NCI-H1092 (cell line): ENCODE results near the gene GTF3C1.
"Not testable (repeated sequence)": the region's sequence is repeated elsewhere in the genome, so short reads cannot be mapped to it uniquely, and the experiment has no call there.

Experiments
- DNase-seq: peaks from one replicate; lab custom pipeline; 2025; lab: John Stamatoyannopoulos, UW

GTF3C1 gene

DNA sequence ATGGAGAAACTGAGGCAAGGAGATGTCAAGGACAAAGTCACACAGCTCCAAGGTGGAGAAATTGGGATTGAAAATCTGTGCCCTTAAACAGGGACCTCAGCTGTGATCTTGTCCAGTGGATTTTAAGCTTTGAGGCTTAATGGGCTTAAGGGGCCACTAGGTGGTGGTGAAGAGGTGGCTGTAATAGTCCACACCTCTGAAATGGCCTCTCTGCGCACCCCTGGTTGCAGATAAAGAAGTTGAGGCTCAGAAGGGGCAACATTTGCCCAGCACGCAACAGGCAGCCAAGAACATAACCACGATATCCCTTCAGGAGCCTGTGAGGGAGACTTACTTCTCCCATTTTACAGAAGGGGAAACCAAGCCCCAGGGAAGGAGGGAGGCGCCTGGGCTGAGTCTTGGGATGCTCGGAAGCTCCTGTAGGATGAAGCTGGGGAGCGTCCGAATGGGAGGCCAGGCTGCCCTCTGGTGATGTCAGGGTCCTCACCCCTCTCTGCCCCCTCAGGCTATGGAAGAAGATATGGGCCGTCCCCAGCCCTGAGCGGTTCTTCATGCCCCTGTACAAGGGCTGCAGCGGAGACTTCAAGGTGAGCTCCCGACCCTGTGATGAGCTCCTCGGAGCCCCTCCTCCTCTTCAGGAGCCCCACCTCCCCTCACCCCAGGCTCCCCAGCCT is 104.1 kb downstream of the GTF3C1 start:
- no peak for DNase-seq

GRCh38 chr16:27444470-27444869 is 105.2 kb downstream of the GTF3C1 start:
- DNase-seq = no peak

DNA sequence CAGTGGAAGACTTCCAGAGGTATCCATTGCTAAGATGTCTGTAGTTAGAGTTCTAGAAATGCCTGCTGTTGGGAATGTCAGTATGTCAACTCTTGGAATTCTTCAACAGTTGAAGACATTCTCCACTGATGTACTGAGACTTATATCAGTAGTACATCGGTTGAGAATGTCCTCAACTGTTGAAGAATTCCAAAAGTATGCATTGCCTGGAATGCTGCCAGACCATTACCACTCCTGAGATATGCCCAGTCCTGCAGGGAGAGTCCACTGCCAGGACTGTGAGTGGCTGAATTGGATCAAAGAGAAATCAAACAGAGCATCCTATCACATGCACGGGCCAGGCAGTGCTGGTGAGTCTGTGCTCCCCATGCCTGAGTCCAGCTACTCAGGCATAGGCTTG is 105.7 kb downstream of the GTF3C1 start:
- DNase-seq = no peak

DNA sequence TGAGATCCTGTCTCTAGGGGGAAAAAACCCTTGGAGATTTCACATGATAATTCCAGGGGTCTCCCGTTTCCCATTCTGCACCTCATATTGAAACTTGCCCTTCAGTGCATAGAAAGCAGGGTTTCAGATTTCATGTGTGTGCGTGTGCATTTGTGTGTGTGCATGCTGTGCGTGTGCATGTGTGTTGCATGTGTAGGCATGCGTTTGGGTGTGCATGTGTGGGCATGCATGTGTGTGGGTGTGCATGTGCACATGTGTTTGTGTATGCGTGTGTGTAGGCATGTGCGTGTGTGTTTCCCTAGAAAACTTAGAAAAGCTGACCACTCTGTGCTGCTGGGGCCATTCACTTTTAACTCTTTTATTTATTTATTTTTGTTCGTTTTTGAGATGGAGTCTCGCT is 107.7 kb downstream of the GTF3C1 start:
- no peak for DNase-seq

DNA sequence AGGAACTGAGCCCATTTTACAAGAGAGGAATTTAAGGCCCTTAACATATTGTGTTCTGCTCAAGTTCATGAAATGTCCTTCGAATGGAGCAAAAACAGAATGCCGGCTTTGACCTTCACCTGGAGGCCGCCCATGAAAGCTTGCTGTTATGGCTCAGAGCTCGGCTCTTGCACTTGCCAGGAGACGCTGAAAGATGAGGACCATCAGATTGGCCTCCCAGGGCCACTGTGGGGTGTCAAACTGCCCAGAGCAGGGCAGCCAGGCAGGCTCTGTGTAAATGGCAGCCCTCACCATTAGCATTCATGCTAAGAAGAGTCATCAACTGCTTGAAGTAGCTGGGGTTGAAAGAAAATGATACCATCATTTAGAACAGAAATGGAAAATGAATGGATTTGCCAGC is 108.4 kb downstream of the GTF3C1 start:
- no peak for DNase-seq

DNA sequence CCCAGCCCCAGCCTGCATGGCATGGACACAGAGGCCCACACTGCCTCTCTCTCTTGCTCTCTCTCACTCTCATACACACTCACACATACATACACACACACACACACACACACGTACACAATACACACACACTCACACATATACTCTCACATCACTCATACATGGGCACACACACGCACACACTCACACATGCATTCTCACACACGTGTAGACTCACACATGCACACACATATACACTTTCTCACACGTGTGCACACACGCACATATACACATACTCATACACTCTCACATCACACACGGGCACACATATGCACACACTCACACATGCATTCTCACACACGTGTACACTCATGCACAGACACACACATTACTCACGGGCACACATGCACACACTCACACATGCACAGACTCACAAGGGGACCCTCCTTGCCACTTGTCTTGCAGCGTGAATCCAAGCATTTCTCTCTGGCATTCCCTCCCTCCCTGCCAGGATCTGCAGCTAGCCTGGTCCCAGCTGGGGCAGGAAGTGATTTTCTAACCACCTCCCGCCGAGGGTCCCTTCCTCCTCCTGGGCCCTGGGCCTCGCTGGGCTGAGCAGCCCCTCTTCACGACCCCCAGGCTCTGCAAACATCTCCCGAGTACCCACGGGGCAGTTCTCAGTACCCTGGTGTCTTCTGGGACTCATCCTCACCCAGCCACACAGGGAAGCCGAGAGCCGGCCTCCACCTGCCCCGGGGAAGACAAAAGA is 110.3 kb downstream of the GTF3C1 start:
- DNase-seq = no peak

GRCh38 chr16:27437946-27438345 is 111.8 kb downstream of the GTF3C1 start:
- no peak for DNase-seq

DNA sequence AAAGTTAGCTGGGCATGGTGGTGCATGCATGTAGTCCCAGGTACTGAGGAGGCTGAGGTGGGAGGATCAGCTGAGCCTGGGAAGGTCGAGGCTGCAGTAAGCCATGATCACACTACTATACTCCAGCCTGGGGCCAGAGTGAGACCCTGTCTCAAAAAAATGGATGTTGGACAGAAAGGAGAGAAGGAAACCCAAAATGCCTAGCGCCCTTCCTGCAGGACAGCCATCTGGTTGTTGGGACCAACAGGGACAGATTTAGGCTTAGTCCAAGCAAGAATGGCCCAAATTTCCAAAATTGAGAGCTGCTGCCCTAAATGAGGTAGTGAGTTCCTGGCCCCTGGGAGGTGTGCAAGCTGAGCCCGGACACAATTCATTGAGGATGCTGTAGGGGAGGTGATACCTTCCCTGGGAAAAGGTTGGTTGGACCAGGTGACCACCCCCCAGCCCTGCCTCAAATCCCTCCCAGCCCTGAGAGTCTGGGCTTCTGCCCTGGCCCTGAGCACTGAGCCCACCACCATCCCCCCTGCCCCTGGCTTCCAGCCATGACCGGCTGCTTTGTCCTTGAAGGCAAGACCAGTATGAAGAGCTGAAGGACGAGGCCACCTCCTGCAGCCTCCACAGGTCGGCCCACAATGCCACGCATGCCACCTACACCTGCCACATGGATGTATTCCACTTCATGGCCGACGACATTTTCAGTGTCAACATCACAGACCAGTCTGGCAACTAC is 112.6 kb downstream of the GTF3C1 start:
- no peak for DNase-seq

DNA sequence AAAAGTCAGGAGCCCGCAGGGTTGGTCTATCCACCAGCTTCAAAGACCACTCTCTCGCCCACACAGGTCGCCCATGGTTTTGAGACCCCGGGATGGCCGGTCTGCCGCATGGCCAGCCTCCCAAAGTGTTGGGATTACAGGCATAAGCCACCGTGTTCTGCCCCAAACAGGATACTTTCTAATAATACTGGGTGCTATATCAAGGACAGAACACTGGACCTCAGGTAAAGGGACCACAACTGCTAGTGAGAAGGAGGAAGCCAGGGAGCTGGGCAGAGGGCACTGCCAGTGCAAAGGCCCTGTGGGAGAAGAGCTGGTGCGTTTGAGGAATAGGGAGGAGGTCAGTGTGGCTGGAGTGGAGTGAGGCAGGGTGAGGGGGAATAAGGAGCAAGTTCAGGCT is 113.6 kb downstream of the GTF3C1 start:
- DNase-seq = no peak

DNA sequence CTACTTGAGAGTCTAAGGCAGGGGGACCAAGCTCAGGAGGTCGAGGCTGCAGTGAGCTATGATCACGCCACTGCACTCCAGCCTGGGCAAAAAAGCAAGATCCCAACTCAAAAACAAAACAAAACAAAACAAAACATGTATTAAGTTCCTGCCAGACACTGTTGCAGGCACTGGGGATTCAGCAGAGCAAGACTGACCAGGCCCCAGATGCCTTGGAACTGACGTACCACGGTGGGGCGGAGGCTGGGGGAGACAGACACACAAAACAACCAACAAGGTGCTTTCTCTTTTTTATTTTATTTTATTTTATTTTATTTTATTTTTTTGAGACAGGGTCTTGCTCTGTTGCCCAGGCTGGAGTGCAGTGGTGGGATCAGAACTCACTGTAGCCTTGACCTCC is 114.6 kb downstream of the GTF3C1 start:
- DNase-seq = not testable (repeated sequence)

DNA sequence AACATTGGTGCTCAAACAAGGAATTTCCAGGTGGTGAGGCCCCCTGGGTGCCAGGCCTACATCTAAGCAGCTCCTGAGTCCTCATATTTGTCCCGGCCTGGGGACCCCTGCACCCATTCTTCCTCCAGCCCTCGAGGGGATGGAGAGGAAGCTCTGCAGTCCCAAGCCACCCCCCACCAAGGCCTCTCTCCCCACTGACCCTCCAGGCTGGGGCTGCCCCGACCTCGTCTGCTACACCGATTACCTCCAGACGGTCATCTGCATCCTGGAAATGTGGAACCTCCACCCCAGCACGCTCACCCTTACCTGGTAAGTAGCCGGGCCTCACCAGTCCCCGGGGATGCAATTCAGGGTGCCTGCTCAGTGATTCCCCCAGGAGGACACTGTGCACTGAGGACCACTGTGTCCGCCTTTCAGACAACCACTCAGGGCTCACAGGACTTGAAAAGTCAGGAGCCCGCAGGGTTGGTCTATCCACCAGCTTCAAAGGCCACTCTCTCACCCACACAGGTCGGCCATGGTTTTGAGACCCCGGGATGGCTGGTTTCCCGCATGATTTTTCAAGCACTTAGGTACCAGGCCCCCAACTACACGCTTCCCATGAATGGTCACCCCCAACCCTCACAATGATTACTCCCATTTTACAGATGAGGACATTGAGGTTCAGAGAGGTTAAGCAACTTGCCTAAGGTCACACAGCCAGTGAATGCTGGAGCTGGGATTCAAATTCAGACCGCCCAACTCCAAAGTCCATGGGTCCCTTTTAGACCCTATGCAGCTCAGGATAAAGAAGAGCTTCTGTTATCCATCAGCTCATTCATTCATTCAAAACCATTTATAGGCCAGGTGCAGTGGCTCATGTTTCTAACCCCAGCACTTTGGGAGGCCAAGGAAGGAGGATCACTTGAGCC is 115.3 kb downstream of the GTF3C1 start:
- no peak for DNase-seq

- DNase-seq = no peak
Measured at GRCh38 chr16:27433636-27434035, 116.1 kb downstream of the GTF3C1 start.

- DNase-seq = not testable (repeated sequence)
Measured at GRCh38 chr16:27433191-27433590, 116.5 kb downstream of the GTF3C1 start.

GRCh38 chr16:27432558-27432957 is 117.2 kb downstream of the GTF3C1 start:
- no peak for DNase-seq

DNA sequence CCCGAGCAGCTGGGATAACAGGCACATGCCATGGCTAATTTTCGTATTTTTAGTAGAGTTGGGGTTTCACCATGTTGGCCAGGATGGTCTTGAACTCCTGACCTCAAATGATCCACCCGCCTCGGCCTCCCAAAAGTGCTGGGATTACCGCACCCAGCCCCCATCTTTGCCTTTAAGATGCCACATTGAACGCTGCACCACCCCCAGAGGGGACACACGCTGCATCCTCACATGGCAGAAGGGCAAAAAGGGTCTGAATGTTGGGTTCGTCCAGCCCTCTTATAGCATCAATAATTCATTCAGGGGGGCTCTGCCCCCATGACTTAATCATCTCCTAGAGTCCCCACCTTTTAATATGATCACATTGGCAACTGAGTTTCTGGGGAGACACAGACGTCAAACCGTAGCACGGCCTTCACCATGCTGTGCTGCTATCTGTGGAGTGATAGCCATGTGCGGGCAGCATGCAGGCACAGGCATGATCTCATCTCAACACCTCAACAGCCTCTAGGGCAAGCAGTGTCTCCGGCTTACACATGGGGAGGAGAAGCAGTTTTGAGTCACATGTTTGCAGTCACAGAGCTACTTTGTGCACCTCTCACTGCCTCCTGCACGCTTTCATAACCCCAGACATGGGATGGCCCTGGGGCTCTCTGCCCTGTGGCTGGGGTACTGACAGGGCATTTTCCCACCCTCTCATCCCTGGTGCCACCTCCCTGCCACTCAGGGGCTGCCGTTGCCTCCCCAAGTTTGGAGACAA is 117.8 kb downstream of the GTF3C1 start:
- no peak for DNase-seq

GRCh38 chr16:27430923-27431484 is 118.7 kb downstream of the GTF3C1 start:
- no peak for DNase-seq

- DNase-seq = no peak
Measured at GRCh38 chr16:27430512-27430911, 119.2 kb downstream of the GTF3C1 start.

- DNase-seq = no peak
Measured at GRCh38 chr16:27429981-27430441, 119.7 kb downstream of the GTF3C1 start.

- DNase-seq = no peak
Measured at GRCh38 chr16:27429330-27429871, 120.3 kb downstream of the GTF3C1 start.

GRCh38 chr16:27428026-27428785 is 121.5 kb downstream of the GTF3C1 start:
- DNase-seq = no peak
